Measurements from ENCODE around the gene DCTPP1.
A peak's percentile ranks its signal among the peaks of the same experiment; 100 is the strongest.
"Not testable (repeated sequence)": the region's sequence is repeated elsewhere in the genome, so short reads cannot be mapped to it uniquely, and the experiment has no call there.

DCTPP1 gene

DNA sequence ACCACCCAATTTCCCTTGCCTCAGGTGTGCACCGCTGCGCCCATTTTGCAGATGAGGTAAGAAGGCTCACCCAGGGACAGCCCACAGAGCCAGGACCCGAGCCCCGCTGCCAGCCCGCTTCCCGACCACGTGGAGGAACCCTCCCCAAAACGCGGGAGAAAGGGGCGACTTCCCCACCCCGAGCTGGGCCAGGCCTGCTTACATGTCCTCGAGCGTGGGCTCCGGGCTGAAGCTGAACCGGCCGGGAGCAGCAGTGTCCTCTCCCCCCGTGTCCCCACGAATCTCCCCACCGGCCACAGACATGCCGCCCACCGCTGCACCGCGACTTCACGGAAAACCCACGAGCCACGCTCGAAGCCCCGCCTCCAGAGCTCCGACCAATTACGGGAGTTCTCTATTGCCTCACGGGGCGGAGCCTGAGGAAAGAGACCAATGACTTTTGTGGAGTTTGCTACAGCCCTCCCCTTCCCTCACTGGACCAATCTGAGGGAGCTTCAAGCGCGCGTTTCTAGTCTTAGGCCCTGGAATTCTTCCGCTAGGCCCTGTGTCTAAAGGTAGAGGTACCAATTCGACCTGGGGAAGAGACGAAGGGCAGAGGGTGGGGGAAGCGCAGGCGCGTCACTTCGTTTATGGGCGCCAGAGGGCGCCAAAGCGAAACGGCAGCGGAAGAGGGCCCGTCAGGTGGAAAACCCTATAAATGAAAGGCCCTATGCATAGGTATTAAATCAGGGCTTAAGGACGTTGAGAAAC is at the start of gene DCTPP1:
DCTPP1 (minus strand) TSS at position 353 of the 750 bp plus-strand sequence; CDS start at position 303, 50 bp downstream.
- Histone ChIP-seq H3K36me3 (replicated peaks) (peaks cover 9% of the 10 kb centered on the region), H3K27ac (no peak within 1 kb of the TSS), H3K4me3 (ENCODE audit: low read depth, low read length) (peak within 1 kb of the TSS; percentile 74), H3K27me3 (replicated peaks) (no peaks in the 10 kb centered on the region)
- TF ChIP-seq, protein P1, sequence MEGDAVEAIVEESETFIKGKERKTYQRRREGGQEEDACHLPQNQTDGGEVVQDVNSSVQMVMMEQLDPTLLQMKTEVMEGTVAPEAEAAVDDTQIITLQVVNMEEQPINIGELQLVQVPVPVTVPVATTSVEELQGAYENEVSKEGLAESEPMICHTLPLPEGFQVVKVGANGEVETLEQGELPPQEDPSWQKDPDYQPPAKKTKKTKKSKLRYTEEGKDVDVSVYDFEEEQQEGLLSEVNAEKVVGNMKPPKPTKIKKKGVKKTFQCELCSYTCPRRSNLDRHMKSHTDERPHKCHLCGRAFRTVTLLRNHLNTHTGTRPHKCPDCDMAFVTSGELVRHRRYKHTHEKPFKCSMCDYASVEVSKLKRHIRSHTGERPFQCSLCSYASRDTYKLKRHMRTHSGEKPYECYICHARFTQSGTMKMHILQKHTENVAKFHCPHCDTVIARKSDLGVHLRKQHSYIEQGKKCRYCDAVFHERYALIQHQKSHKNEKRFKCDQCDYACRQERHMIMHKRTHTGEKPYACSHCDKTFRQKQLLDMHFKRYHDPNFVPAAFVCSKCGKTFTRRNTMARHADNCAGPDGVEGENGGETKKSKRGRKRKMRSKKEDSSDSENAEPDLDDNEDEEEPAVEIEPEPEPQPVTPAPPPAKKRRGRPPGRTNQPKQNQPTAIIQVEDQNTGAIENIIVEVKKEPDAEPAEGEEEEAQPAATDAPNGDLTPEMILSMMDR (IDR thresholded peaks at IDR 0.05; ENCODE audit: low read depth, low read length, missing control alignments), result peak; percentile 85
- DNase-seq, result peak; percentile 98
- in situ Hi-C loops (cut with HindIII; ENCODE audit: low pct_ligation_motif_present, low sequenced_read_pairs), result loop anchor here (25.0 kb wide), 1 partner anchor 182 kb away; the partner anchor contains the start of gene ZNF689

DNA sequence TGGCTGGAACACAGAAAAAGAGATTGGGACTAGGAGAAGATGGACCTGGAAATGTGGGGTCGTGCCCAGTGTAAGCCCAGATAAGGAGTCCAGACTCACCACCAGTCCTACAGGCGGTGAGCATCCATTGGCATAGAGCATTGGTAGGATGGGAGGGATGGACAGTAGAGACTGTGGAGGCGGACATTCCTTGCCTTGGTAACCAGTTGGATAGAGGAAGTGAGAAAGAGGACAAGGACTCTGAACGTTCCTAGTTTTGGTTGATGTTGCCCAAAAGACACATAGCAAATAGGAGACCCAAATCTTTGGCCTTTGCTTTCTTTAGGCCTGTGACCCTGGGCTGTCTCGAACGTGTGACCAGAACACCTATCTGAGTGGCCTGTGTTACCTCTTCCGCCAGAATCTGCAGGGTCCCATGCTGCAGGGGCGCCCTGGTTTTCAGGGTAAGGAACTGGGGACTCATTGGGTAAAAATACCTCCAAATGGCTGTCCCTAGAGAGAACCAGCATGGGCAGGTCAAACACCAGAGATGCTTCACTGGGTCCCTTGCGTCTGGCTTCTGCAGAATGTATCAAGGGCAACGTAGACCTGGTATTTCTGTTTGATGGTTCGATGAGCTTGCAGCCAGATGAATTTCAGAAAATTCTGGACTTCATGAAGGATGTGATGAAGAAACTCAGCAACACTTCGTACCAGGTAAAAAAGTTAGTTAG is 49.1 kb upstream of the DCTPP1 start:
- H3K4me3 ChIP-seq (ENCODE audit: low read depth, low read length), result no peak overlapping the region
- TF ChIP-seq, protein P1 (IDR thresholded peaks at IDR 0.05; ENCODE audit: low read depth, low read length, missing control alignments), result no peak
- no peaks in the 10 kb centered on the region for H3K36me3 ChIP-seq (replicated peaks)
- no peak for DNase-seq
- no peak overlapping the region for H3K27ac ChIP-seq
- H3K27me3 ChIP-seq (replicated peaks), result peaks cover 12% of the 10 kb centered on the region
- in situ Hi-C loops (cut with HindIII; ENCODE audit: low pct_ligation_motif_present, low sequenced_read_pairs), result no loop called here

DNA sequence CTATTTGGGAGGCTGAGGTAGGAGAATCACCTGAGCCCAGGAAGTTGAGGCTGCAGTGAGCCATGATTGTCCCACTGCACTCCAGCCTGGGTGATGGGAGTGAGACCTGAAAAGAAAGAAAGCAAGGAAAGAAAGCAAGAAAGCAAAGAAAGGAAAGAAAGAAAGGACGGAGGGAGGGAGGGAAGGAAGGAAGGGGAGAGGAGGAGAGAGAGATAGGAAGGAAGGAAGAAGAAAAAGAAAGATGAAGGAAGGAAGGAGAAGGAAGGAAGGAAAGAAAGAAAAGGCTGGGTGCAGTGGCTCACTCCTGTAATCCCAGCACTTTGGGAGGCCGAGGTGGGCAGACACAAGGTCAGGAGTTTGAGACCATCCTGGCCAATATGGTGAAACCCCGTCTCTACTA is 47.9 kb upstream of the DCTPP1 start:
- in situ Hi-C loops (cut with HindIII; ENCODE audit: low pct_ligation_motif_present, low sequenced_read_pairs); H3K36me3 ChIP-seq (replicated peaks); DNase-seq; H3K27ac ChIP-seq; H3K4me3 ChIP-seq (ENCODE audit: low read depth, low read length): not testable (repeated sequence)
- H3K27me3 ChIP-seq (replicated peaks), result peaks cover 20% of the 10 kb centered on the region

DNA sequence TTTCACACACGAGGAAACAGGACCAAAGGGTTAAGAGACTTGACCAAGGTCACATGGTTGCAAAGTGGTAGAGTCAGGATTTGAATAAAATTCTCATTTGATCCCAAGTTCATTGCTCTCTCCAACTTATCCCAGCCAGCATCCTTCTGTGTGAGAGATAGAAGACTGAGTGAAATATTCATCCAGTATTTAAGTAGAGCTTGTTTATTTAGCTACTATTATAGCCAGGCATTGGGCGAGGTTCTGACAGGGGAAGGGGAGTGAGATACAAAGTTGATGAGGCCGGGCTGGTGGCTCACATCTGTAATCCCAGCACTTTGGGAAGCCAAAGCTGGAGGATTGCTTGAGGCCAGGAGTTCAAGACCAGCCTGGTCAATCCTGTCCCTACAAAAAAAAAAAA is 47.2 kb upstream of the DCTPP1 start:
- Histone ChIP-seq H3K36me3 (replicated peaks) (no peaks in the 10 kb centered on the region), H3K27ac (no peak overlapping the region), H3K27me3 (replicated peaks) (peaks cover 20% of the 10 kb centered on the region), H3K4me3 (ENCODE audit: low read depth, low read length) (no peak overlapping the region)
- DNase-seq, result no peak
- TF ChIP-seq, protein P1 (IDR thresholded peaks at IDR 0.05; ENCODE audit: low read depth, low read length, missing control alignments), result no peak
- in situ Hi-C loops (cut with HindIII; ENCODE audit: low pct_ligation_motif_present, low sequenced_read_pairs), result no loop called here

DNA sequence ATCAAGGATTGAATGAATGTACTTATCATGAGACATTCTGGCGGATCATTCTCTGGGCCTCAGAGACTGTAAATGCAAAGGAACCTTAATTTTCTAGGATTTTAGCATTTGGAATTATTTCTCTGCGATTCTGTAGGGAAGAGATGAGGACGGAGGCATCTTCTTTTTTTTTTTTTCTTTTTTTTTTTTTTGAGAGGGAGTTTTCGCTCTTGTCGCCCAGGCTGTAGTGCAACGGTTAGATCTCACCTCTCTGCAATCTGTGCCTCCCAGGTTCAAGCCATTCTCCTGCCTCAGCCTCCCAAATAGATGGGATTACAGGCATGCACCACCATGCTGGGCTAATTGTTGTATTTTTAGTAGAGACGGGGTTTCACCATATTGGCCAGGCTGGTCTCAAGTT is 44.9 kb upstream of the DCTPP1 start:
- in situ Hi-C loops (cut with HindIII; ENCODE audit: low pct_ligation_motif_present, low sequenced_read_pairs), result no loop called here
- no peak overlapping the region for H3K27ac ChIP-seq
- H3K27me3 ChIP-seq (replicated peaks), result peaks cover 20% of the 10 kb centered on the region
- no peaks in the 10 kb centered on the region for H3K36me3 ChIP-seq (replicated peaks)
- H3K4me3 ChIP-seq (ENCODE audit: low read depth, low read length), result no peak overlapping the region
- TF ChIP-seq, protein P1 (IDR thresholded peaks at IDR 0.05; ENCODE audit: low read depth, low read length, missing control alignments), result no peak
- no peak for DNase-seq

DNA sequence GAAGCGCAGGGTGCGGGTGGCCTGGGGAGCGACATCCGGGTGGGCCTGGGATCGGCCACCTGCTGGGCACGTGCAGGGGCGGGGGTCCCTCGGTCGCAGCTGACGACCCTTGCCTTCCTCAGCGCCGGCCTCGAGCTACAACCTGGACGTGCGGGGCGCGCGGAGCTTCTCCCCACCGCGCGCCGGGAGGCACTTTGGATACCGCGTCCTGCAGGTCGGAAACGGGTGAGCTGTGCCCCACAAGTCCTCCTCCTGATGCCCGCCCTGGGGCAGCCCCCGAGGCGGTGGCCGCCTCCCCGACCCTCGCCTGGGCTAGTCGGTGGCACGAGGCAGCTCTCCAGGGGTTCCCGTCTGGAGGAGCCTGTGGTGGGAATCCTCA is 44.2 kb upstream of the DCTPP1 start:
- no peak overlapping the region for H3K4me3 ChIP-seq (ENCODE audit: low read depth, low read length)
- in situ Hi-C loops (cut with HindIII; ENCODE audit: low pct_ligation_motif_present, low sequenced_read_pairs), result no loop called here
- no peak for DNase-seq
- TF ChIP-seq, protein P1 (IDR thresholded peaks at IDR 0.05; ENCODE audit: low read depth, low read length, missing control alignments), result no peak
- H3K27me3 ChIP-seq (replicated peaks), result peaks cover 20% of the 10 kb centered on the region
- H3K36me3 ChIP-seq (replicated peaks), result no peaks in the 10 kb centered on the region
- H3K27ac ChIP-seq, result no peak overlapping the region
